ENCODE data around the gene RBBP8. TPM values are rescaled to one million over a fixed set of nuclear protein-coding genes. Genes with fewer than 3 reads are reported as not detected.

RBBP8 gene
- total and polyA plus RNA-seq, 2 donors (not counting 3 experiments of a cell fraction or from before 2014, with no cell fraction given) = 3.0 to 13.5 TPM

GRCh38 chr18:23069481-23069880 lies 136.4 kb downstream of the RBBP8 start:
- no peak overlapping the region for H2AFZ ChIP-seq (ENCODE audit: low read depth, low read length)
- peaks cover 0 to 2% of the 10 kb centered on the region in 2 experiments for H3K27me3 ChIP-seq (ENCODE audit: control insufficient read depth in 2 of 2, insufficient read depth in 2 of 2, low read length in 2 of 2)
- H3K9me1 ChIP-seq (replicated peaks; ENCODE audit: control insufficient read depth, extremely low read depth, insufficient read depth, low read length) = no peaks in the 10 kb centered on the region
- TF ChIP-seq EZH2 (IDR thresholded peaks at IDR 0.05; ENCODE audit: borderline replicate concordance, low read depth, low read length, severe bottlenecking) (no peak), GATA2 (IDR thresholded peaks at IDR 0.05; ENCODE audit: insufficient read depth, insufficient read length, low read depth, low read length) (no peak), FOS (IDR thresholded peaks at IDR 0.05; ENCODE audit: borderline replicate concordance, insufficient read depth, low read length) (no peak), CTCF (IDR thresholded peaks at IDR 0.05; ENCODE audit: extremely low read depth in 1 of 2, insufficient read depth in 1 of 2, low read depth in 1 of 2, low read length in 2 of 2) (no peak), POLR2AphosphoS5 (IDR thresholded peaks at IDR 0.05; ENCODE audit: insufficient read depth, low read depth, low read length) (no peak), MAX (IDR thresholded peaks at IDR 0.05; ENCODE audit: insufficient read depth, insufficient read length) (no peak), MYC (IDR thresholded peaks at IDR 0.05; ENCODE audit: low read depth, low read length) (no peak)
- no peak overlapping the region for H3K9ac ChIP-seq (replicated peaks; ENCODE audit: extremely low read depth, insufficient read depth, low read length)
- H3K79me2 ChIP-seq (ENCODE audit: control insufficient read depth, insufficient read depth, low read length) = no peaks in the 10 kb centered on the region
- no peak overlapping the region for H3K27ac ChIP-seq (ENCODE audit: insufficient read depth, low read depth, low read length)
- BruUV-seq (replicated peaks) = no TSS peak
- H3K4me3 ChIP-seq (replicated peaks in 1 of 3; ENCODE audit: insufficient read depth in 1 of 3, low read depth in 1 of 3, low read length in 3 of 3) = no peak overlapping the region
- no peak for DNase-seq (ENCODE audit: low read depth, low spot score)
- H3K36me3 ChIP-seq (ENCODE audit: control insufficient read depth in 2 of 2, extremely low read depth in 1 of 2, insufficient read depth in 2 of 2, low read length in 2 of 2) = no peaks in the 10 kb centered on the region
- dilution Hi-C loops (cut with MboI; ENCODE audit: extremely low pct_ligation_motif_present, low sequenced_read_pairs) (no loop called here), intact Hi-C loops (cut with micrococcal nuclease) (no loop called here)
- no peaks in the 10 kb centered on the region for H3K9me3 ChIP-seq (replicated peaks; ENCODE audit: control insufficient read depth, insufficient read depth, low read length)
- no peak for FAIRE-seq
- no peaks in the 10 kb centered on the region for H3K4me1 ChIP-seq (ENCODE audit: control insufficient read depth, extremely low read depth, insufficient read depth, low read length)
- no peak overlapping the region for H3K4me2 ChIP-seq (ENCODE audit: insufficient read depth, low read length)
- CTCF ChIA-PET = no interaction called here
- POLR2A ChIA-PET = no interaction called here
- no peaks in the 10 kb centered on the region for H4K20me1 ChIP-seq (replicated peaks; ENCODE audit: control insufficient read depth, extremely low read depth, insufficient read depth, low read length)
